GM19240 (cell line): ENCODE results near the gene SLC39A8.
"Not testable (repeated sequence)": the region's sequence is repeated elsewhere in the genome, so short reads cannot be mapped to it uniquely, and the experiment has no call there.

Experiments
- DNase-seq: peaks from one replicate; pipeline ENCODE4 v3.0.0; 2011; ENCODE audit warnings: low spot score; ENCODE audit not compliant: insufficient read length

SLC39A8 gene

DNA sequence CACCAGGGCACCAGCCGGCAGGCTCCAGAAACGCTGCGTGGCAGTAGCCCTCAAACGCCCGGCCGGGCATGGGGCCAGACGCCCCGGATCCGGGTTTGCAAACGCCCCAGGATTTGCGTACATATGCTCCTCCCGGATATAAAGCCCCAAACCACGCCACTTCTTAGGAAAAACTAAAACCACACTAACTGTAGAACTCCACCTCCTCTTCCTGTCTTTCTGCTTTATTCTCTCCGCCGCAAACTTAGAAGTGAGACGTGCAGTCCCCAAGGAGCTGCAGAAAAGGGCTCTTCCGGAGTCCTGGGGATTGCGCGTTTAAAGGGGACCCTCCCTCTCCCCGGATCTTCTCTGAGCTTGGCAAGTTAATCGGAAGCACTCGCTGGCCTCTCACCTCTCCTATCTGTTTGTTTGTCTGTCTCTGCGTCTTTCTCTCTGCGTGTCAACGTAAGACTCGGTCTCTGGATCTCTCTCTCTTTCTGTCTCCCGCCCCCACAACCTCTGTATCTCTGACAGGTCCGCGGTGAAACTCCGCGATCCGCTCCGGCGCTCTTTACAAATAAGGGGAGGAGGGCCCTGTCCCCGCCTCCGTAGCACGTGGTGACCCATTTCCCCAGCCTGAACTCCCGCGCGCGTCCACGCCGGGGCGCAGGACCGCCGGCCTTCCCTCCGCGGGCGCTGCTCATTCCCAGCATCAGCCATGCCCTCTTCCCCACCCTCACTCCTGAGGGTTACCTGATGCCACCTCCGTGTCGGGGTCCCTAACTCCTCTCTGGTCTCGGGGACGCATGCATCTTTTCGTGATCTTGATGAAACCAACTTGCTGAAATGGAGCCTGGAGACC, at the start of gene SLC39A8:
SLC39A8 (minus strand) TSS at position 529 of the 841 bp plus-strand sequence. CDS start 820 bp downstream, outside the sequence.
- peak; percentile 73 for DNase-seq

DNA sequence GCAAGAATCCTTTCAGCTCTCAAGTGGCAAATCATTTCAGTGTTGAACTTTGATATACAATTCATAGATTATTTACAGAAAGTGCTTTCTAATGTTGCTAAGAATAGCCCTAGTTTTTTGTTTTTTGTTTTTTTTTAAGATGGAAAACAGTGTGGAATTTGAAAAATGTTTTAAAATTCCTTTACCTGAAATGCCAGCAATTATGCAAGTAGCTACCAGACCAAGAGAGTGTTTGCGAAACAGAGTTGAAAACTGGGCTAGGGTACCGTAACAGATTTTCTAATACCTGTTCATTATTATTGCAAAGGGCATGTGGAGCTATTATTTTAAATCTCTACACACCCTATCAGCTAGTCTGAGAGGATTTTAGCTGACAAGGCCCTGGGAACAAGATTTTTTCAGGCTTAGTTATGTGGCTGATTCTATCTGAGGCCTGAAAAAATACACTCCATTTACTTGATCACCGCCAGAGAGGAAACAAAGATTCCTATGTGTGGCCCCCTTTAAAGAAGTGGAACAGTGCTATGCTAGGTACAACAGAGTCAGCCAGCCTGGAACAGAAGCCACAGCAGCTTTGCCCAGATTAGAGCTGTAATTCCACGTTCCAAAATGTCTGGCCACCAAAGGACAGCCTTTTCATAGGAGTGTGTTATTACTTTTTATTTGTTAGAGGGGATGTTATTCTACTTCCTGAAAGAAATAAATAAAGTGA, 46.9 kb upstream of the SLC39A8 start:
- DNase-seq: no peak

DNA sequence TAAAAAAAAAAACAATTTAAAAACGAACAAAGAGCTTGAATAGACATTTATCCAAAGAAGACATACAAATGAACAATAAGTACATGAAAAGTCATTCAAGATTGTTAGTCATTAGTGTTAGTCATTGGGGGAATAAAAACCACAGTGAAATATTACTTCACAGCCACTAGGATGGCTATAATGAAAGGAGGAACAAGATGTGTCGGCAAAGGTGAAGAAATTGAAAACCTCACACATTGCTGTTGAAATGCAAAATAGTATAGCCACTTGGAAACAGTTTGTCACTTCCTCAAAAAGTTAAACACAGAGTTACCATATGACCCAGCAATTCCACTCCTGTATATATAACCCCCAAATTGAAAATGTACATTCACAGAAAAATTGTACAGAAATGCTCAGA, 45.2 kb upstream of the SLC39A8 start:
- DNase-seq: no peak

DNA sequence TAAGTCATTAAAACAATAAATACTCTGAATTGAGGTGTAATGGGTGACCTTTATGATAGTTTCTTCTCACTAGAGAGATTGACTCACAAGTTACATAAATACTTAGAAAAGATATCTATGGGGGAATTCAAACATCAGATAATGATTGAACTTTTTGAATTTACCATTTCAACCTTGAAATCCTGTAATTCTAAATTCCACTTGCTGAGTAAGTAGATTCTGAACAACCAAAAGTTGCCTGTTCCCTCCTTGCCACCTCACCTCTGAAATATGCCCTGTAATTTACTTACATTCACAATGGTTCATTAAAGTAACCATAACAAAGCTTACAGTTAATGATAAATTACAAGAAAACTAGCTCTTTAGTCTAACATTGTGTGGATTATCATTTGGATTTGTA, 43.3 kb upstream of the SLC39A8 start:
- no peak for DNase-seq

DNA sequence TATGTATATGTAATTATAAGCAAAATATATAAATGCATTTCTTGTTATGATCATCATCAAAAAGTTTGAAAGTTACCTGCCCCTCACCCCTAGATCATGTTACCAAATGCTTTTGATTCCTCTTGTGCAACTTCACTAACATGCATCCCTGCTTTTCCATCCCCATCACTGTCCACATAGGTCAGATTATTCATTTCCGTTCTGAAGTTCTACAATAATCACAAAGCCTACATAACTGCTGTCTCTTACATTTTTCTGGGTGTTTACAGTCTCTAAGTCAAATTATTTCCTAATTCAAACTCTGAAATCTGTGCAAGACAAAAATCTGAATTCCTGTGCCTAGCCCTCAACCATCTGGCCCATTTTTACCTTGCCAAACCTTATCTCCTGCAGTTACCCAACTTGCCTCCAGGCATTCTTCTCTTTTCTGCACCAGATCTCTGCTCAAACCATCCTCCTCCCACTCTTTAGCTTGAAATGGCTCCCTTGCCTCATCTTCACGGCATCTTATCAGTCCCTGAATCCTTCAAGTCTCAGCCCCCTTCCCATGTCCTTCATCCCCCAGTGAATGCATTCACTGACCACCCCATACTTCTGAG, 42.4 kb upstream of the SLC39A8 start:
- no peak for DNase-seq

DNA sequence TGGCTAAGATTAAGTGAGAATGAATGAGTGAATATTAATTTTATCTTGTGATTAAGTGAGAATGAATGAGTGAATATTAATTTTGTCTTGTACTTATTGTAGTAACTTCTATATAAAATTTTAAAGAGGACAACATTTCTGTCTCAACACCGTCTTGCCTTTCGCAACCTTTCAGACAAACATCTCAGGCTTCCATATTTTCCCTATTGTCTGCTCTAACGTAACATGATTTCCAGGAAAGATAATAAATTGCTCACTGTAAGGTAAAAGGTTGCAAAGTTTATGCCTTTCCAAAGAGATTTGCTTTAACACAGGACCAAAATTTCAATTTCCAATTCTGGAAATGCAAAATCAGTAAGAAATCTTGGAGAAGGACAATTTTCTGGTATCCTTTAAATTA, 41.7 kb upstream of the SLC39A8 start:
- DNase-seq: no peak

DNA sequence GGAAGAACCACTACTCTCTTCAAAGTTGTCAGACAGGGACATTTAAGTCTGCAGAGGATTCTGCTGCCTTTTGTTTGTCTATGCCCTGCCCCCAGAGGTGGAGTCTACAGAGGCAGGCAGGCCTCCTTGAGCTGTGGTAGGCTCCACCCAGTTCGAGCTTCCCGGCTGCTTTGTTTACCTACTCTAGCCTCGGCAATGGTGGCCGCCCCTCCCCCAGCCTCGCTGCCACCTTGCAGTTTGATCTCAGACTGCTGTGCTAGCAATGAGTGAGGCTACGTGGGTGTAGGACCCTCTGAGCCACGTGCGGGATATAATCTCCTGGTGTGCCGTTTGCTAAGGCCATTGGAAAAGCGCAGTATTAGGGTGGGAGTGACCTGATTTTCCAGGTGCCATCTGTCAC, 35.0 kb upstream of the SLC39A8 start:
- DNase-seq: not testable (repeated sequence)

DNA sequence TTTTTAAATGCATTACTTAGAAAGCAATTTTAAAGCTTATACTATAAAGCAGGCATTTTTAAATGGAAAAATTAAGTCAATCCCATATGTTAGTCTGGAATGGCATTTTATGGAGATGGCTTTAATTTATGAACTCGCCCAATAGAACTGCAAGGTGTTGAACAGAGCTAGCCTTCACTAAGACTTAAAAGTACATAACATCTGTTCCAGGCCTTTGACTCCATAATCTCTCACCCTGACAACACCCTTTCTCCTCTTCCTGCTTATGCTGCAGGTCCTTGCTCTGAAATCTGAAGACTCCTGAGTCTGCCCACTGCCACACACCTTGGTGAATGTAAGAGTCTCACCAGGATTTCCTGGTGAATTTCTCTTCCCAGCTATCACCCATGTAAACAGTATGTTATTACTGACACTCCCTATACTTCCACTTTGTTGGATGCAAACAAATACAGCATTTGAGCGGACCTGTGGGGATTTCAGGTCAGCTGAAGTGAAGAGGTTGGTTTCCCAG, 17.7 kb upstream of the SLC39A8 start:
- DNase-seq: no peak

DNA sequence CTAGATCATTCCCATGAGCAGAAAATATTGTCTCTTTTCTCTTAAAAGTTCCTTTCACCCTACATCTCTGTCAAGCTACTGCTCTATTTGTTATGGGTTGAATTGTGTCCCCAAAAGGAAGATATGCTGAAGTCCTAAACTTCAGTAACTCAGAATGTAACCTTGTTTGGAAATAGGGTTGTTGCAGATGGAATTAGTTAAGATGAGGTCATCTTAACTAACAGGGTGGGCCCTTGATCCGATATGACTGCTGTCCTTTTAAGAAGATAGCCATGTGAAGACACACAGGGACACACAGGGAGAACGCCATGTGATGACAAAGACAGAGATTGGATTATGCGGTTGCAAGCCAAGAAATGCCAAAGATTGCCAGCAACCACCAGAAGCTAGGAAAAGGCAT, 12.8 kb upstream of the SLC39A8 start:
- no peak for DNase-seq

DNA sequence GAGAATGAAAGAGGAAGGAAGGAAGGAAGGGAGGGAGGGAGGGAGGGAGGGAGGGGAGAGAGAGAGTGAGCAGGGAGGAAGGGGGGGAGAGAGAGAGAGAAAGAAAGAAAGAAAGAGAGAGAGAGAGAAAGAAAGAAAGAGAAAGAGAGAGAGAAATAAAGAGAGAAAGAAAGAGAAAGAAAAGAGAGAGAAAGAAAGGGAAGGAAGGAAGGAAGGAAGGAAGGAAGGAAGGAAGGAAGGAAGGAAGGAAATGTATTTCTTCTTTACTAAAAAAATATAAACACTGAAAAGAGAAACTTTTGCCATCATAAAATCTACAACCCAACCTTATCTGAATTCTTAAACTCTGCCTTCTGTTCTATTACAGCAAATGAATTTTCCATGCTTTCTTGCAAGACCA, 12.4 kb upstream of the SLC39A8 start:
- not testable (repeated sequence) for DNase-seq

DNA sequence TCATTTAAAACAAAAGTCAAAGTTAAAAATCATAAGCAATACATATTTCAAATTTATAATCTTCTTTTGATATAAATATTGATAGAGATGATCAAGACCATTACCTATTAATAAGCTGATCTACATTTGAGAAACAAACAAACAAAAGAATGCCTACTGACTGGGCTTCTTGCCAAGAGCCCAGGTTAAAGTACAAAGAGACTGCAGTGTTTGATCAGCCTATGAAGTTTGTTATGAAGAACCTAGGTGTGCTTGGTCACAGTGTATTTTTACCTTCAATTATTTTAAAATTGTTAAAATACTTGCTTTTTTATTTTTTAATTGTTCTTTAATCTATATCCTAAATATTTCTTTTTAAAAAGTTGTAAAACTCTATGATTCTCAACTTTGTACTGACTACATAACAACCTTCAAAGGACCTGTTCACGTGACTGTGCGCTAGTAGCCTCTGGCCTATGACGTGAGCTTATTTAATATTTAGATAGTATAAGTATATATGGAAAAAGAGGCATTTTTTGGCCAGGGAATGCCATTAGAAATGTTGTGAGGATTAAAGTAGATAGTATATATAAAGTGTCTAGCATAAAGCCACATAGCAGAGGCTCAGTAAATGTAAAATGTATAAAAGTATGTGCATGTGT, 11.4 kb upstream of the SLC39A8 start:
- DNase-seq: no peak

DNA sequence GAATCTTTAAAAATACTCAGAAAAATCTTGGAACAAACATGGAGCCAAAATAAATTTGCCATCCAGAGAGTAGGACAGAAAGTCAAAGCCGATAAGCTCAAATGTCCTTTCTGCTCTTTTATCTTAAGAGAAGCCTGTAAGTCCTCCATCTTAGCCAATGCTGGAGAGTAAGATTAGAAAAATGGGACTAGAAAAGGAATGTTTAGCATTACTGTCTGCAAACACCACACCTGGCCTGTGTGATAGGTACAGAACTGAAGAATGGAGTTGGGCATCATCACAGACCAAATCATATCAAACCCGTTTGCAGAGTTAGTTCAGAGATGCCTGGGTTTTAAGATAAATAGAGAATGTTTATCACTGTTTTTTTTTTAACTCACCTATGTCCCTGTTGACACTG, 10.5 kb upstream of the SLC39A8 start:
- DNase-seq: no peak

DNA sequence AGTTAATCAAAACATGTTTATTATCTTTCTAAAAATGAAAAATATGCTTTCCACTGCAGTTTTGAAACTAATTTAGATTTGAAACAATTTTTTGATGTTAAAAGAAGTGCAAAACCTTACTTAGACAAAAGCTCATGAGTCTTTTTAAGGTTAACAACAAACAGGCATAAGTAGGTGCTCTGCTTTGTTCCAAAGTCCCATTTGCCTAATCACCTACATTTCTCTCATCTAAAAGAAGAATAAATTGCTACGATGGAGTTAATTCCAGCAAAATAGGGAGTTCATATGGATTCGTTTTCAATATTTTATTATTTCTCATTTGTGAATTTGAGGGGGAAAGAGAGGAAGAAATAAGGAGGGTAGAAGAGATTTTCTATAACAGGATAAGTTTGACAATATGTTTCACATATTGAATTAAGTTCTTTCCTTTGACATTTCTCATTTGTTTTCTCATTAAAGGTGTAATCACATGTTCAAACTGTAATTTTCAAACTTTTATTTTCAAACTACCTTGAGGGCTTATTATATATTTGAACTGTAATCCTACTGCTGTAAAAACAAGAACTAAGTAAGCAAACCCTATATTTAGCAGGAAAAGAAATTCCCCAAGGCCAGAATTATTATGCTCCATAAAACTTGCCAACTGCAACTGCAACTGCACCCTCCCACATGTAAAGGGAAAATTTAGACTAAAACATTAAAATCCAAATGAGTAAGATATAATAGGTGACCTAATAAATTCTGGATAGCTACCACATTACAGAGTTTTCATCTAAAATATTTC, 9.6 kb upstream of the SLC39A8 start:
- DNase-seq: no peak

DNA sequence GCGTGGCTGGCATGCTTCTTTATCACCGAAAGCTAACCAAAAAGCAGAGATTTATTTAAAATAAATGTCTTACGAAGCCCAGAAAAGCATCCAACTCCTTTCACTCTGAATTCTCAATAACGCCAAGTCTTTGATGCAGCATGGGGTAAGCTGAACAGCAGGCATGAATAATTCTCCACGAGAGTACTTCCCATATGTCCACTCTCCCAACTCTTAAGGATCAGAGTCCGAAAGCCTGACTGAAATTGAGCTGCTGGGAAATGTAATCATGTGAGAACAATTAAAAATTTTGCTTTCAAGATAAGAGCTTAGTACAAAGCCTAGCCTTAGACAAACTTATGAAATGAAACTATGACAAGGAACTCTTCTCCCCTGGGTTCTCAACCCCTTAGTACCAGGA, 7.5 kb upstream of the SLC39A8 start:
- no peak for DNase-seq

DNA sequence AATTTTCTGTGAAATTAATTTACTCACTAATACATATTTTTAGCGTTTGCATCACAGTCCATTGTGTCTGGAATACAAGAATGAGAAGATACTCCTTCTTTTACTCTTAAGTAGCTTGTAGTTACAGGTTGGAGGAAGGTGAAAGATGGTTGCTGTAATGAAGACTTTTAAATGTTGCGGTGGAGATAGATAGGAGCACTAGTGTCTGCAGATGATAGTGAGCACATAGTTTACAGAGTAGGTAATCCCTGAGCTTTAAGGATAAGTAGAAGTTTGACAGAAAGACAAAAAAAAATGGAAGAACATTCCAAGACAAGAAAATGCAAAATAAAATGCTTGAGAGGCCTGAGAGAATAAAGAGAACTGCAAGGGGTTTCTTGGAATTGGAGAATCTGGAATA, 5.4 kb upstream of the SLC39A8 start:
- DNase-seq: no peak

DNA sequence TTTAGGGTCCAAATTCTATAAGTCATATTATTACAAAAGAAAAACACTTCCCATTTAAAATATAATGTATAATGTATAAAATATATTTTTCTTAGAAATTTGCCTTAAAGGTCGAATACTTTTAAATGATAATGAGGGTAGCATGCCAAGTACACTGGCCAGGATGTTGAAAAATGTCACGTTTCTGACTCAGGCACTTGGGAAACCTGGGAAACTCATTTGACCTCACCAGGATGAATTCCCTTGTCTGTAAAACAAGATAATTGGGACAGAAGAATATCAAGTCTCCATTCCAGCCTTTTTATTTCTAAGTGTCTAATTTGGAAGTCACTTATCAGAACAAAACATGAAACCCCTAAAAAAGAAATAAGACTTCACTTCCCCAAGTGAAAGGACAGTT, 3.4 kb upstream of the SLC39A8 start:
- no peak for DNase-seq

DNA sequence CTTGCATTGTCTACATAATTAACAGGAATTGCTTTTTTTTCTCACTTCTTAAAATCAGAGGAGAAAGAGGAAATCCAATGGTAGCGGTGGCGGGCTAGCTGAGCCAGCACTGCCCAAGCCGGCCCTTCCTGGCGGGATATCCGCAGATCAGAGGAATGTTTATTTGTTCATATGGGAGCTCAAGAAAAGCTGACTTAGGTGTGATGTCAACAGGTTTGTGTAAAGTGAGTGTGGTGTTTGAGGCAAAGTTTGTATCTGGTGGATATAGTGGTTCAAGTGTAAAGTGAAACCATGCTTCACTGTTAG, 466 bp upstream of the SLC39A8 start:
- no peak for DNase-seq

DNA sequence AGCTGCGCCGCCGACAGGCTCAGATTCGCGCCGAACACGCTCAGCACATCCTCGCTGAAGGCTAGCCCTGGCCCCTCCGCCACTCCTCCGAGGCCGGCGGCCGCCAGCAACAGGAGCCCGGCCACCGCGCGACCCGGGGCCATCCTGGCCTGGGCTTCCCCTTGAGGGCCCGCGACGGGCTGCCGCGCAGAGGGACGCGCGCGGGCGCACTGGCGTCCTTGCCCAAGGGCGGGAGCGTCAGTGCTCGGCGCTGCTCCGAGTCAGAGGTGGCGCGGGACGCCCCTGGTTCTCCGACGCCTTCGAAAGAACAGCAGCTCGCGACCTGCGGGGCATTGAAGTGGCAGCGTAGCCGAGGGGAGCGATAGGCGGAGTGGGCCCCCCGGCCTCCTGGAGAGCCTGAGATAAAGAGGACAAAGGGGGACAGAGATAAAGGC, 745 bp downstream of the SLC39A8 start:
- DNase-seq: peak; percentile 29

DNA sequence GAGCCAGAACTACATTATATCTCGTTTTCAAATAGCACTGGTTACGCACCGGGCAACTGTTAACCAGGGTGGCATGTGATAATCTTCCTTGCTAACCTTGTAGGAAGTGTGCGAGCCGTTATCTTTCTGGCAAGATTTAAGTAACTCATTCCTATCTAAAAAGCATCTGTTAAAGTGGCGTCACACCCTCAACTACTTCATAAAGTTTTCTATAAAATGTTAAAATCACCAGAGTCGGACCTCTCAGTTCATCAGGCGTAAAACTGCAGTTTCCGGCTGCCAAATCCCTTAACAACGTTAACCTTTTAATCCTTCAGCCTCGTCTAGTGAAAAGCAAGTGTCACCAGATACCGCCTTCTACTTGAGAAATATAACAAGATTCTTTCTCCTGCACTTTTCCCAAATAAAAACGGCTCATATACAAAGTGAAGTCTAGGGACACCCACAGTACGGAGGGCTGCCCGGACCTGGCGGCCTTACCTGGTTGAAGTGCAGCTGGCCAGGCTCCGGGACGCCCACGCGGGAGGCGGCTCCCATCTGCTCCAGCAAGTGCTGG, 1.2 kb downstream of the SLC39A8 start:
- no peak for DNase-seq

DNA sequence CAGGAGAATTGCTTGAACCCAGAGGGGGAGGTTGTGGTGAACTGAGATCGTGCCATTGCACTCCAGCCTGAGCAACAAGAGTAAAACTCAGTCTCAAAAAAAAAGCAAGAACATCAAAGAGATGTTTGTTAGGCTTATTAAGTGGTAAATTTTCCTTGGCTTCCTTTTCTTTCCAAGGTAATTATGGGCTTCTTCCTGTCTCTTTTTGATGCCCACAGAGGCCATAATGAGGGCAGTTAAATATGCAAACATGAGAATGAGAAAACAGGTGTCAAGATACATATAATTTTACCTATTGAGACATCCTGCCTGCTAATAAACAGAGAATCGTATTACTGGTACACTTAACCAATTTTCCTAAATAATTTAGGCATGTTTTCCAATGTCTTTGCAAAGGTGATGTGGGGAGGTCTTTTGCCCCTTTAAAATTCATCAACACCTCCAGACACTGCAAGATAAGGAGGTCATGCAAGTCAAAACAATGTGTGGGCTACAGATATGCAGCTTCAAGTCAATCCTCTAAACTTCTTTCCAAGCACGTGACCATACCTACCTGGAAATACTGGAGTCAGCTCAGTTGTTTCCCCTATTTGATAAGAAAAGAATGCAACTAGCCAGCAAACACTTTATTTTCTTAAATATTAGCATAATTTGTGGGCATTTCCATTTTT, 2.7 kb downstream of the SLC39A8 start:
- DNase-seq: no peak
